HEK293 (cell line): ENCODE data around the gene GUK1.

ENCODE experiments used
- EGR2 ChIP-seq: fragments of 450-650 bp; formaldehyde crosslinking; IDR thresholded peaks from 2 replicates; pipeline ENCODE4 v1.5.1; 2016; ENCODE audit warnings: low read depth, missing biosample characterization, missing genetic modification characterization
- FEZF1 ChIP-seq: fragments of 450-650 bp; formaldehyde crosslinking; IDR thresholded peaks from 2 replicates; pipeline ENCODE4 v1.5.1; 2016; ENCODE audit warnings: missing biosample characterization, missing genetic modification characterization
- GLI4 ChIP-seq: fragments of 450-650 bp; formaldehyde crosslinking; IDR thresholded peaks from 2 replicates; pipeline ENCODE4 v1.5.1; 2016; ENCODE audit warnings: missing biosample characterization, missing genetic modification characterization
- GLIS2 ChIP-seq: fragments of 450-650 bp; formaldehyde crosslinking; IDR thresholded peaks from 2 replicates; pipeline ENCODE4 v1.5.1; 2016; ENCODE audit warnings: missing biosample characterization, missing genetic modification characterization
- HOXC10 ChIP-seq: sonication (generic); formaldehyde crosslinking; IDR thresholded peaks from 2 replicates; pipeline ENCODE4 v1.8.1; 2023; ENCODE audit warnings: mild to moderate bottlenecking, missing genetic modification reagents
- HOXD13 ChIP-seq: sonication (generic); formaldehyde crosslinking; IDR thresholded peaks from 2 replicates; pipeline ENCODE4 v1.8.0; 2022; ENCODE audit warnings: missing genetic modification reagents, borderline replicate concordance
- KLF16 ChIP-seq: fragments of 450-650 bp; formaldehyde crosslinking; IDR thresholded peaks from 2 replicates; pipeline ENCODE4 v1.5.1; 2017; ENCODE audit warnings: missing biosample characterization, missing genetic modification characterization
- OVOL3 ChIP-seq: fragments of 450-650 bp; formaldehyde crosslinking; IDR thresholded peaks from 2 replicates; pipeline ENCODE4 v1.5.1; 2016; ENCODE audit warnings: missing biosample characterization, missing genetic modification characterization
- SP3 ChIP-seq: fragments of 450-650 bp; formaldehyde crosslinking; IDR thresholded peaks from 2 replicates; pipeline ENCODE4 v1.5.1; 2016; ENCODE audit warnings: missing biosample characterization, missing genetic modification characterization
- WT1 ChIP-seq: fragments of 450-650 bp; formaldehyde crosslinking; IDR thresholded peaks from 2 replicates; pipeline ENCODE4 v1.5.1; 2016; ENCODE audit warnings: missing biosample characterization, missing genetic modification characterization
- ZNF112 ChIP-seq: fragments of 450-650 bp; formaldehyde crosslinking; IDR thresholded peaks from 2 replicates; pipeline ENCODE4 v1.5.0; 2017; ENCODE audit warnings: missing biosample characterization, missing genetic modification characterization
- ZNF146 ChIP-seq: fragments of 450-650 bp; formaldehyde crosslinking; IDR thresholded peaks from 2 replicates; pipeline ENCODE4 v1.5.1; 2016; ENCODE audit warnings: missing biosample characterization, missing genetic modification characterization
- ZNF214 ChIP-seq: fragments of 450-650 bp; formaldehyde crosslinking; IDR thresholded peaks from 2 replicates; pipeline ENCODE4 v1.5.1; 2017; ENCODE audit warnings: missing biosample characterization, mild to moderate bottlenecking, missing genetic modification characterization, borderline replicate concordance
- ZNF223 ChIP-seq: fragments of 450-650 bp; formaldehyde crosslinking; IDR thresholded peaks from 2 replicates; pipeline ENCODE4 v1.5.1; 2016; ENCODE audit warnings: missing biosample characterization, missing genetic modification characterization
- ZNF248 ChIP-seq: fragments of 450-650 bp; formaldehyde crosslinking; IDR thresholded peaks from 2 replicates; pipeline ENCODE4 v1.5.1; 2017; ENCODE audit warnings: missing biosample characterization, missing genetic modification characterization
- ZNF266 ChIP-seq: fragments of 450-650 bp; formaldehyde crosslinking; IDR thresholded peaks from 2 replicates; pipeline ENCODE4 v1.5.1; 2016; ENCODE audit warnings: missing biosample characterization, missing genetic modification characterization, low read depth
- ZNF274 ChIP-seq, 2 experiments: fragments of 200-500 bp in 1 of 2; fragments of 450-650 bp in 1 of 2; sonication (Bioruptor generic) in 1 of 2; formaldehyde crosslinking in 1 of 2; IDR thresholded peaks; 2 replicates each; pipeline versions ENCODE4 v1.5.1 to v1.6.1; 2014 to 2016; ENCODE audit warnings: borderline replicate concordance in 1 of 2, inconsistent platforms in 1 of 2, low read length in 1 of 2, missing biosample characterization in 1 of 2, missing genetic modification characterization in 1 of 2
- ZNF280D ChIP-seq: fragments of 450-650 bp; formaldehyde crosslinking; IDR thresholded peaks from 2 replicates; pipeline ENCODE4 v1.5.1; 2016; ENCODE audit warnings: missing biosample characterization, missing genetic modification characterization
- ZNF324 ChIP-seq: fragments of 450-650 bp; formaldehyde crosslinking; IDR thresholded peaks from 2 replicates; pipeline ENCODE4 v1.5.1; 2016; ENCODE audit warnings: missing biosample characterization, missing genetic modification characterization
- ZNF398 ChIP-seq: fragments of 450-650 bp; formaldehyde crosslinking; IDR thresholded peaks from 2 replicates; pipeline ENCODE4 v1.5.1; 2017; ENCODE audit warnings: missing biosample characterization, missing genetic modification characterization
- ZNF416 ChIP-seq: fragments of 450-650 bp; formaldehyde crosslinking; IDR thresholded peaks from 2 replicates; pipeline ENCODE4 v1.5.1; 2016; ENCODE audit warnings: missing biosample characterization, missing genetic modification characterization
- ZNF514 ChIP-seq: fragments of 450-650 bp; formaldehyde crosslinking; IDR thresholded peaks from 2 replicates; pipeline ENCODE4 v1.5.1; 2016; ENCODE audit warnings: missing biosample characterization, missing genetic modification characterization
- ZNF518A ChIP-seq: fragments of 450-650 bp; formaldehyde crosslinking; conservative IDR thresholded peaks from 2 replicates; pipeline ENCODE4 v1.5.1; 2016; ENCODE audit warnings: low read depth, missing biosample characterization, missing genetic modification characterization
- ZNF621 ChIP-seq: fragments of 450-650 bp; formaldehyde crosslinking; IDR thresholded peaks from 2 replicates; pipeline ENCODE4 v1.5.1; 2017; ENCODE audit warnings: missing biosample characterization, missing genetic modification characterization
- ZNF777 ChIP-seq: fragments of 450-650 bp; formaldehyde crosslinking; IDR thresholded peaks from 2 replicates; pipeline ENCODE4 v1.5.1; 2017; ENCODE audit warnings: missing biosample characterization, missing genetic modification characterization, borderline replicate concordance
- ZNF785 ChIP-seq: fragments of 450-650 bp; formaldehyde crosslinking; IDR thresholded peaks from 2 replicates; pipeline ENCODE4 v1.5.1; 2016; ENCODE audit warnings: missing biosample characterization, missing genetic modification characterization
- ZNF791 ChIP-seq: fragments of 450-650 bp; formaldehyde crosslinking; IDR thresholded peaks from 2 replicates; pipeline ENCODE4 v1.5.1; 2016; ENCODE audit warnings: missing biosample characterization, missing genetic modification characterization
- ZNF837 ChIP-seq: fragments of 450-650 bp; formaldehyde crosslinking; IDR thresholded peaks from 2 replicates; pipeline ENCODE4 v1.5.1; 2016; ENCODE audit warnings: missing biosample characterization, missing genetic modification characterization
- ZSCAN5A ChIP-seq: fragments of 450-650 bp; formaldehyde crosslinking; IDR thresholded peaks from 2 replicates; pipeline ENCODE4 v1.5.1; 2016; ENCODE audit warnings: missing biosample characterization, missing genetic modification characterization

Gene GUK1

DNA sequence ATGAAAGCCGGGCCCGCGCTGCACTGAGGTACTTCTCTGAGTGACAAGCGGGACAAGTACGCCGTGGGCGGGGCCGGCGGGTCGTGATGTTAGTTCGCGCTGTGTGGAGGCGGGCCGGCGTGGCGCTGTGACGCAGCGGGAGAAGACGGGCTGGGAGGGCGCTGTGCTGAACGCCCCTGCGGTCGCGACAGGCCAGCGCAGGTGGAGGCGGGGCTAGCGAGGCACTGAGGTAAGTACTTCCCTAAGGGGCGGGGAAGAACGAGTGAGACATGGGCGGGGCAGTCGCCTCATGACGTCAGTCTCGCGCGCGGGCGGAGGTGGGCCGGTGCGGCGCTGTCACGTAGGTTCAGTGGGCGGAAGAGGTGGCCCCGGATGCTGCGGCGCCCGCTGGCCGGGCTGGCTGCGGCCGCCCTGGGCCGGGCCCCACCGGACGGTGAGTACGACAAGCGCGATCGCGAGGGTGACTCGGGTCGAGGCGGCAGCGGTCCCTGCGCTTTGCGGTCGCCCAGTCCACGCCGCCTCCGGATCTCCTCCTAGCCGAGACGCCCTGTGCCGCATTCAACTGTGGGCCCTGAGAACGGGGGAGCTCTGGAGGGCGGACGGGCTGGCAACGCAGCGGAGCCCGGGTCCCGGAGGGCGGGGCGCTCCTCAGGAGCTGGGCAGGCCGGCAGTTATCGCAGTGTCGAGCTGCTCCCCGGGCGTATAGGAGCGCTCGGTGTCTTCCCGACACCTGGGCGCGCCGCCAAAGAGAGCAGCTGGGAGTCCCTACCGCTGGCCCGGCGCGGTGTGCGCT lies at the start of gene GUK1 (continued):
- TF ChIP-seq ZNF621 (tag by site-specific recombination): no peak
- TF ChIP-seq ZNF280D: no peak
- TF ChIP-seq ZNF223: peak; percentile 81; the same call in 1 of the 2 replicates
- TF ChIP-seq ZNF274 (IDR thresholded peaks at IDR 0.05; ENCODE audit: low read length): no peak
- no peak for TF ChIP-seq ZNF274 (tag by site-specific recombination; IDR thresholded peaks at IDR 0.05; ENCODE audit: borderline replicate concordance)
- peak; percentile 83 for TF ChIP-seq ZNF785 (tag by site-specific recombination)
- no peak for TF ChIP-seq HOXD13
- TF ChIP-seq ZNF112 (tag by site-specific recombination): no peak
- peak; percentile 27; the same call in 1 of the 2 replicates for TF ChIP-seq ZNF146 (tag by site-specific recombination)
- no peak for TF ChIP-seq ZNF266 (tag by site-specific recombination)
- TF ChIP-seq ZNF398: peak; percentile 50; the same call in 1 of the 2 replicates
- TF ChIP-seq ZNF514: no peak
- TF ChIP-seq KLF16 (tag by site-specific recombination): peak; percentile 97
- no peak for TF ChIP-seq ZNF777 (tag by site-specific recombination)
- no peak for TF ChIP-seq FEZF1
- peak; percentile 99 for TF ChIP-seq EGR2 (tag by site-specific recombination)
- no peak for TF ChIP-seq ZNF837 (tag by site-specific recombination)
- TF ChIP-seq SP3: peak; percentile 100
- TF ChIP-seq ZNF791 (tag by site-specific recombination): 0 out of 2 replicates have a peak, but pooled peaks have one; percentile 9
- no peak for TF ChIP-seq ZNF416 (tag by site-specific recombination)
- peak; percentile 74; the same call in 1 of the 2 replicates for TF ChIP-seq GLI4 (tag by site-specific recombination)
- TF ChIP-seq OVOL3 (tag by site-specific recombination): 0 out of 2 replicates have a peak, but pooled peaks have one; percentile 39
- TF ChIP-seq ZNF518A (tag by site-specific recombination): no peak
- 0 out of 2 replicates have a peak, but pooled peaks have one; percentile 34 for TF ChIP-seq HOXC10
- TF ChIP-seq WT1: peak; percentile 90
- TF ChIP-seq ZSCAN5A (tag by site-specific recombination): peak; percentile 91
- TF ChIP-seq GLIS2 (tag by site-specific recombination): peak; percentile 84
- no peak for TF ChIP-seq ZNF248 (tag by site-specific recombination)
- no peak for TF ChIP-seq ZNF214
- TF ChIP-seq ZNF324 (tag by site-specific recombination): peak; percentile 63
